HFFc6 (cell line): ENCODE data around the gene RILPL2. TPM values are rescaled to one million over a fixed set of nuclear protein-coding genes. Genes with fewer than 3 reads are reported as not detected.
"Not testable (repeated sequence)": the region's sequence is repeated elsewhere in the genome, so short reads cannot be mapped to it uniquely, and the experiment has no call there.

ENCODE experiments used
- DNase-seq: peaks from one replicate; pipeline ENCODE4 v3.0.0-alpha.2; 2018
- H3K27ac Mint-ChIP-seq: 2 replicates; pipeline ENCODE4 v1.8.0; 2020; ENCODE audit warnings: mild to moderate bottlenecking, mixed read lengths
- H3K27me3 Mint-ChIP-seq: 2 replicates; pipeline ENCODE4 v1.8.0; 2021; ENCODE audit warnings: mild to moderate bottlenecking, moderate library complexity, mixed read lengths; ENCODE audit not compliant: insufficient read depth
- H3K36me3 Mint-ChIP-seq: 2 replicates; pipeline ENCODE4 v1.8.0; 2021; ENCODE audit warnings: low read depth, mixed read lengths
- H3K4me1 Mint-ChIP-seq: 2 replicates; pipeline ENCODE4 v1.8.0; 2020; ENCODE audit warnings: low read depth, mixed read lengths
- H3K4me3 Mint-ChIP-seq: 2 replicates; pipeline ENCODE4 v1.8.0; 2020; ENCODE audit warnings: mild to moderate bottlenecking, moderate library complexity, mixed read lengths
- H3K9me3 Mint-ChIP-seq: 2 replicates; pipeline ENCODE4 v1.8.0; 2020; ENCODE audit warnings: mild to moderate bottlenecking, mixed read lengths
- total RNA-seq, 6 experiments: library from RNA; stranded (reverse); fragmentation: NEBNext Ultra II Directional; extraction: Animal tissue kit (Norgen Biotek cat#: 25700); gene quantifications; 2 replicates in 1 of 6; 3 replicates in 5 of 6; pipeline ENCODE4 v1.2.3, GENCODE V29; 2021
- TF ChIP-seq, protein P1 (sequence below): fragments of 200-600 bp; sonication (generic); IDR thresholded peaks from 2 replicates; pipeline ENCODE4 v1.5.0; 2021; ENCODE audit warnings: antibody characterized with exemption, mild to moderate bottlenecking

The RILPL2 gene
- total RNA-seq, 6 experiments from 2014 or later: 4.4 to 6.0 (median 5.5) TPM

- DNase-seq: peak; percentile 77
- Mint-ChIP-seq H3K27ac (peak within 1 kb of the TSS; percentile 100), H3K27me3 (peaks cover 6% of the 10 kb centered on the region), H3K4me1 (peaks cover 11% of the 10 kb centered on the region), H3K9me3 (no peaks in the 10 kb centered on the region), H3K4me3 (peak within 1 kb of the TSS; percentile 99), H3K36me3 (peaks cover 11% of the 10 kb centered on the region; the same call in 1 of the 2 replicates)
- TF ChIP-seq, protein P1, sequence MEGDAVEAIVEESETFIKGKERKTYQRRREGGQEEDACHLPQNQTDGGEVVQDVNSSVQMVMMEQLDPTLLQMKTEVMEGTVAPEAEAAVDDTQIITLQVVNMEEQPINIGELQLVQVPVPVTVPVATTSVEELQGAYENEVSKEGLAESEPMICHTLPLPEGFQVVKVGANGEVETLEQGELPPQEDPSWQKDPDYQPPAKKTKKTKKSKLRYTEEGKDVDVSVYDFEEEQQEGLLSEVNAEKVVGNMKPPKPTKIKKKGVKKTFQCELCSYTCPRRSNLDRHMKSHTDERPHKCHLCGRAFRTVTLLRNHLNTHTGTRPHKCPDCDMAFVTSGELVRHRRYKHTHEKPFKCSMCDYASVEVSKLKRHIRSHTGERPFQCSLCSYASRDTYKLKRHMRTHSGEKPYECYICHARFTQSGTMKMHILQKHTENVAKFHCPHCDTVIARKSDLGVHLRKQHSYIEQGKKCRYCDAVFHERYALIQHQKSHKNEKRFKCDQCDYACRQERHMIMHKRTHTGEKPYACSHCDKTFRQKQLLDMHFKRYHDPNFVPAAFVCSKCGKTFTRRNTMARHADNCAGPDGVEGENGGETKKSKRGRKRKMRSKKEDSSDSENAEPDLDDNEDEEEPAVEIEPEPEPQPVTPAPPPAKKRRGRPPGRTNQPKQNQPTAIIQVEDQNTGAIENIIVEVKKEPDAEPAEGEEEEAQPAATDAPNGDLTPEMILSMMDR: no peak
These were observed 21.7 kb upstream of the RILPL2 start, which contains the start of gene SNRNP35 for GRCh38 chr12:123457980-123458779. TSS of gene SNRNP35 (plus strand) at chr12:123458139. CDS start at chr12:123465541, 7,402 bp downstream.

- Mint-ChIP-seq H3K9me3 (no peaks in the 10 kb centered on the region), H3K4me3 (no peak overlapping the region), H3K27me3 (peaks cover 5% of the 10 kb centered on the region), H3K36me3 (no peaks in the 10 kb centered on the region), H3K27ac (no peak overlapping the region), H3K4me1 (no peaks in the 10 kb centered on the region; the same call in 1 of the 2 replicates)
- TF ChIP-seq, protein P1: no peak
- DNase-seq: no peak
These were observed 16.7 kb upstream of the RILPL2 start for GRCh38 chr12:123453165-123453564.

DNA sequence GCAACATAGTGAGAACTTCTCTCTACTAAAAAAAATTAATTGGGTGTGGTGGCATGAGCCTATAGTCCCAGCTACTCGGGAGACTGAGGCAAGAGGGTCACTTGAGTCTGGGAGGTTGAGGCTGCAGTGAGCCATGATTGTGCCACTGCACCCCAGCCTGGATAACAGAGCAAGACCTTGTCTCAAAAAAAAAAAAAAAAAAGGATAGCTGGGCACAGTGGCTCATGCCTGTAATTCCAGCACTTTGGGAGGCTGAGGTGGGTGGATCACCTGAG is 15.7 kb upstream of the RILPL2 start:
- not testable (repeated sequence) for DNase-seq, H3K4me1 Mint-ChIP-seq, H3K36me3 Mint-ChIP-seq, H3K27ac Mint-ChIP-seq, H3K9me3 Mint-ChIP-seq, H3K27me3 Mint-ChIP-seq, H3K4me3 Mint-ChIP-seq

GRCh38 chr12:123450636-123451035 is 14.2 kb upstream of the RILPL2 start:
- Mint-ChIP-seq H3K36me3 (no peaks in the 10 kb centered on the region), H3K27ac (no peak overlapping the region), H3K4me1 (peaks cover 9% of the 10 kb centered on the region), H3K27me3 (peaks cover 2% of the 10 kb centered on the region), H3K4me3 (no peak overlapping the region), H3K9me3 (no peaks in the 10 kb centered on the region)
- TF ChIP-seq, protein P1: no peak
- no peak for DNase-seq

GRCh38 chr12:123449856-123450255 is 13.4 kb upstream of the RILPL2 start:
- no peaks in the 10 kb centered on the region for H3K36me3 Mint-ChIP-seq
- peaks cover 2% of the 10 kb centered on the region for H3K27me3 Mint-ChIP-seq
- no peaks in the 10 kb centered on the region for H3K9me3 Mint-ChIP-seq
- no peak for DNase-seq
- H3K4me1 Mint-ChIP-seq: peaks cover 15% of the 10 kb centered on the region
- H3K27ac Mint-ChIP-seq: no peak overlapping the region
- TF ChIP-seq, protein P1: no peak
- no peak overlapping the region for H3K4me3 Mint-ChIP-seq

DNA sequence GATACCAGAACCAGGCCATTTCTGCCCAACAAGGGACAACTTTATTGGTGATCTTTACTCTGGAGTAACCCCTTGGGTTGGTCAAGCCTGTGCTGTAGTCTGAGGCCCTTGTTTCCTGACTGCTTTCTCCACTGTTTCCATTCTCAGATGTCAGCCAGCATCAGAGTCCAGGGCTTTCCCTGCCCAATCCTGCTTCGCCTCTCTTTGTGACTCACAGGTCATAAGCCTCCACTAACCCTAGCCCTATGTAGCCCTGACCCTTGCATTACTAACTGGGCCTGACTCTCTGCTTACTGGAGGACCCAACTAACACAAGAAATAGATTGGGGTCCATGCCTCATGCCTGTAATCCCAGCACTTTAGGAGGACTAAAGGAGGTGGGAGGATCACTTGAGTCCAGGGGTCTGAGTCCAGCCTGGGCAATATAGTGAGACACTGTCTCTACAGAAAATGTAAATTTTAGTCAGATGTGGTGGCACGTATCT is 12.8 kb upstream of the RILPL2 start:
- H3K4me3 Mint-ChIP-seq: no peak overlapping the region
- peaks cover 20% of the 10 kb centered on the region for H3K4me1 Mint-ChIP-seq
- H3K27me3 Mint-ChIP-seq: peaks cover 2% of the 10 kb centered on the region
- H3K9me3 Mint-ChIP-seq: no peaks in the 10 kb centered on the region
- DNase-seq: no peak
- H3K27ac Mint-ChIP-seq: no peak overlapping the region
- no peaks in the 10 kb centered on the region for H3K36me3 Mint-ChIP-seq
- TF ChIP-seq, protein P1: no peak
